ENCODE data around the gene ENPP3. TPM values are rescaled to one million over a fixed set of nuclear protein-coding genes. Genes with fewer than 3 reads are reported as not detected.

The ENPP3 gene
- total and polyA plus RNA-seq, 9 of the 15 experiments (the other 6 are each of a cell fraction or from before 2014, with no cell fraction given) = 14.0 to 32.8 (median 21.6) TPM

DNA sequence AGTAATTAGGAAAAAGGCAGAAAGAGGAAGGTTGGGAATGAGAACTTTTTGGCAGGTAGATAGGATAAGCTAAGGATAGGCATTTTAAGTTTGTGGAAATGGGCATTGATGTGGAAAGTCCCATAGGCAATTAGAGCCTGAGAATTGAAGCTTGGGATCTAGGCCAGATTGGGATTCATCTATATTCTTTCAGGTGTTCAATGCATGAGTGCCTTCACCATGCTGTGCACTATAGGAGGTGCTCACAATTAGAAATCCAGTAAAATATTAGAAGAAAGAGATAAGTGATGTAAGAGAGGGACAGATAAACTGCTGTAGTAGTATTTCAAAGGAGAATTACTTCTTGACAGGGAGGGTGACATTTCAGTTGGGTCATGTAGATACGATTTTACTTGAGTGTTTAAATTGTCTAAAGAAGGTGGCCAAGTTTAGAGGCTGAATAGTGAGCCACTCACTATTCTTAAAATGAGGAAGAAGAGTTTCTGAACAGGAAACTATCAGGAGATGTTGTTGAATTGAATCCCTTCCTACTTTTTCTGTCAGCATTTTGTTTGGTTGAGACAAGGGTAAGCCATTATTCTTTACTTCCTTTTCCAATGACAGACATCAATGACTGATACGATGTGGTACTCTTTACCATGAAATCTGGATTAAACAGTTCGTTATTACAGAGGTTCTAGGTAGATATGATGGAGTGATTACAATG is 104.7 kb downstream of the ENPP3 start:
- no peak for FAIRE-seq
- Histone ChIP-seq H4K20me1 (replicated peaks; ENCODE audit: control insufficient read depth, insufficient read depth, low read length) (no peaks in the 10 kb centered on the region), H3K4me2 (ENCODE audit: insufficient read depth, low read length) (no peak overlapping the region), H3K9ac (ENCODE audit: insufficient read depth in 1 of 2, low read depth in 2 of 2, low read length in 2 of 2) (no peak overlapping the region), H3K27me3 (ENCODE audit: control insufficient read depth in 2 of 2, insufficient read depth in 2 of 2, low read length in 2 of 2) (no peaks in the 10 kb centered on the region), H2AFZ (ENCODE audit: low read depth, low read length) (no peak overlapping the region), H3K4me1 (replicated peaks in 1 of 2; ENCODE audit: control insufficient read depth in 2 of 2, insufficient read depth in 2 of 2, low read length in 2 of 2) (no peaks in the 10 kb centered on the region), H3K27ac (ENCODE audit: extremely low read depth, low read depth, low read length) (no peak overlapping the region), H3K36me3 (ENCODE audit: control insufficient read depth, insufficient read depth, low read length) (peaks cover 8% of the 10 kb centered on the region; the same call in 1 of the 3 replicates), H3K9me1 (ENCODE audit: control insufficient read depth, insufficient read depth, low read length) (no peaks in the 10 kb centered on the region), H3K9me3 (replicated peaks; ENCODE audit: control insufficient read depth, insufficient read depth, low read depth, low read length) (no peaks in the 10 kb centered on the region), H3K4me3 (no peak overlapping the region), H3K79me2 (ENCODE audit: control insufficient read depth, insufficient read depth, low read length) (no peaks in the 10 kb centered on the region)
- WGBS (ENCODE audit: insufficient coverage, low coverage, missing lambda C conversion rate) = 23% methylated on average over 3 of the region's 3 CpGs
- in situ Hi-C loops (cut with MboI) = no loop called here
- intact Hi-C loops (cut with micrococcal nuclease) = no loop called here
- no TSS peak for BruUV-seq (replicated peaks)
- no peak for DNase-seq (ENCODE audit: extremely low read depth in 1 of 4, low spot score in 3 of 4)
- TF ChIP-seq ZNF354B (CRISPR knock-in tag; IDR thresholded peaks at IDR 0.05) = no peak
- no peak for TF ChIP-seq ZNF584 (CRISPR knock-in tag; IDR thresholded peaks at IDR 0.05; ENCODE audit: low read depth)
- no peak for TF ChIP-seq NCOA1 (IDR thresholded peaks at IDR 0.05; ENCODE audit: low read depth)
- TF ChIP-seq, protein P1, sequence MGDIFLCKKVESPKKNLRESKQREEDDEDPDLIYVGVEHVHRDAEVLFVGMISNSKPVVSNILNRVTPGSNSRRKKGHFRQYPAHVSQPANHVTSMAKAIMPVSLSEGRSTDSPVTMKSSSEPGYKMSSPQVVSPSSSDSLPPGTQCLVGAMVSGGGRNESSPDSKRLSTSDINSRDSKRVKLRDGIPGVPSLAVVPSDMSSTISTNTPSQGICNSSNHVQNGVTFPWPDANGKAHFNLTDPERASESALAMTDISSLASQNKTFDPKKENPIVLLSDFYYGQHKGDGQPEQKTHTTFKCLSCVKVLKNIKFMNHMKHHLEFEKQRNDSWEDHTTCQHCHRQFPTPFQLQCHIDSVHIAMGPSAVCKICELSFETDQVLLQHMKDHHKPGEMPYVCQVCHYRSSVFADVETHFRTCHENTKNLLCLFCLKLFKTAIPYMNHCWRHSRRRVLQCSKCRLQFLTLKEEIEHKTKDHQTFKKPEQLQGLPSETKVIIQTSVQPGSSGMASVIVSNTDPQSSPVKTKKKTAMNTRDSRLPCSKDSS (IDR thresholded peaks at IDR 0.05; ENCODE audit: low read depth, partially characterized antibody) = no peak
- TF ChIP-seq, protein P2, sequence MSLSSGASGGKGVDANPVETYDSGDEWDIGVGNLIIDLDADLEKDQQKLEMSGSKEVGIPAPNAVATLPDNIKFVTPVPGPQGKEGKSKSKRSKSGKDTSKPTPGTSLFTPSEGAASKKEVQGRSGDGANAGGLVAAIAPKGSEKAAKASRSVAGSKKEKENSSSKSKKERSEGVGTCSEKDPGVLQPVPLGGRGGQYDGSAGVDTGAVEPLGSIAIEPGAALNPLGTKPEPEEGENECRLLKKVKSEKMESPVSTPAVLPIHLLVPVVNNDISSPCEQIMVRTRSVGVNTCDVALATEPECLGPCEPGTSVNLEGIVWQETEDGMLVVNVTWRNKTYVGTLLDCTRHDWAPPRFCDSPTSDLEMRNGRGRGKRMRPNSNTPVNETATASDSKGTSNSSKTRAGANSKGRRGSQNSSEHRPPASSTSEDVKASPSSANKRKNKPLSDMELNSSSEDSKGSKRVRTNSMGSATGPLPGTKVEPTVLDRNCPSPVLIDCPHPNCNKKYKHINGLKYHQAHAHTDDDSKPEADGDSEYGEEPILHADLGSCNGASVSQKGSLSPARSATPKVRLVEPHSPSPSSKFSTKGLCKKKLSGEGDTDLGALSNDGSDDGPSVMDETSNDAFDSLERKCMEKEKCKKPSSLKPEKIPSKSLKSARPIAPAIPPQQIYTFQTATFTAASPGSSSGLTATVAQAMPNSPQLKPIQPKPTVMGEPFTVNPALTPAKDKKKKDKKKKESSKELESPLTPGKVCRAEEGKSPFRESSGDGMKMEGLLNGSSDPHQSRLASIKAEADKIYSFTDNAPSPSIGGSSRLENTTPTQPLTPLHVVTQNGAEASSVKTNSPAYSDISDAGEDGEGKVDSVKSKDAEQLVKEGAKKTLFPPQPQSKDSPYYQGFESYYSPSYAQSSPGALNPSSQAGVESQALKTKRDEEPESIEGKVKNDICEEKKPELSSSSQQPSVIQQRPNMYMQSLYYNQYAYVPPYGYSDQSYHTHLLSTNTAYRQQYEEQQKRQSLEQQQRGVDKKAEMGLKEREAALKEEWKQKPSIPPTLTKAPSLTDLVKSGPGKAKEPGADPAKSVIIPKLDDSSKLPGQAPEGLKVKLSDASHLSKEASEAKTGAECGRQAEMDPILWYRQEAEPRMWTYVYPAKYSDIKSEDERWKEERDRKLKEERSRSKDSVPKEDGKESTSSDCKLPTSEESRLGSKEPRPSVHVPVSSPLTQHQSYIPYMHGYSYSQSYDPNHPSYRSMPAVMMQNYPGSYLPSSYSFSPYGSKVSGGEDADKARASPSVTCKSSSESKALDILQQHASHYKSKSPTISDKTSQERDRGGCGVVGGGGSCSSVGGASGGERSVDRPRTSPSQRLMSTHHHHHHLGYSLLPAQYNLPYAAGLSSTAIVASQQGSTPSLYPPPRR (CRISPR knock-in tag; IDR thresholded peaks at IDR 0.05; ENCODE audit: borderline replicate concordance) = no peak
- TF ChIP-seq, protein P3, sequence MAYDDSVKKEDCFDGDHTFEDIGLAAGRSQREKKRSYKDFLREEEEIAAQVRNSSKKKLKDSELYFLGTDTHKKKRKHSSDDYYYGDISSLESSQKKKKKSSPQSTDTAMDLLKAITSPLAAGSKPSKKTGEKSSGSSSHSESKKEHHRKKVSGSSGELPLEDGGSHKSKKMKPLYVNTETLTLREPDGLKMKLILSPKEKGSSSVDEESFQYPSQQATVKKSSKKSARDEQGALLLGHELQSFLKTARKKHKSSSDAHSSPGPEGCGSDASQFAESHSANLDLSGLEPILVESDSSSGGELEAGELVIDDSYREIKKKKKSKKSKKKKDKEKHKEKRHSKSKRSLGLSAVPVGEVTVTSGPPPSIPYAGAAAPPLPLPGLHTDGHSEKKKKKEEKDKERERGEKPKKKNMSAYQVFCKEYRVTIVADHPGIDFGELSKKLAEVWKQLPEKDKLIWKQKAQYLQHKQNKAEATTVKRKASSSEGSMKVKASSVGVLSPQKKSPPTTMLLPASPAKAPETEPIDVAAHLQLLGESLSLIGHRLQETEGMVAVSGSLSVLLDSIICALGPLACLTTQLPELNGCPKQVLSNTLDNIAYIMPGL (CRISPR knock-in tag; IDR thresholded peaks at IDR 0.05) = no peak
- TF ChIP-seq POLR2G (IDR thresholded peaks at IDR 0.05; ENCODE audit: low read depth, low read length) = no peak
- TF ChIP-seq HMG20B (CRISPR knock-in tag; IDR thresholded peaks at IDR 0.05) = no peak
- ATAC-seq = no peak
- POLR2A ChIA-PET = no interaction called here
- CTCF ChIA-PET (ENCODE audit: low intra/inter-chr PET ratio) = no interaction called here
